GM12878 (cell line): Measurements from ENCODE around the gene NT5DC4. TPM values are rescaled to one million over a fixed set of nuclear protein-coding genes. Genes with fewer than 3 reads are reported as not detected.
A peak's percentile ranks its signal among the peaks of the same experiment; 100 is the strongest.
"Not testable (repeated sequence)": the region's sequence is repeated elsewhere in the genome, so short reads cannot be mapped to it uniquely, and the experiment has no call there.

Source experiments
- ATAC-seq: fragments of 200-7000 bp; cut with Tn5 transposase; 3 replicates; pipeline ENCODE4 v1.9.1; 2020; ENCODE audit warnings: mild to moderate bottlenecking, moderate library complexity
- BruUV-seq: library from RNA; stranded (reverse); fragments of 400-500 nt; replicated peaks from 2 replicates; lab custom pipeline; 2021; lab: Mats Ljungman, UMichigan
- CTCF ChIA-PET: fragments of 300-600 bp; sonication (Branson Sonifier 250); formaldehyde crosslinking; extraction: SDS; loops from one replicate; lab custom pipeline; 2021; ENCODE audit warnings: inconsistent platforms; lab: Yijun Ruan, JAX
- POLR2A ChIA-PET: fragments of 350-600 bp; formaldehyde crosslinking; extraction: SDS; loops from one replicate; lab custom pipeline; 2021; ENCODE audit warnings: inconsistent platforms; lab: Charles Lee
- RAD21 ChIA-PET: fragments of 300-600 bp; sonication (Branson Sonifier 250); formaldehyde crosslinking; loops from one replicate; lab custom pipeline; 2023; ENCODE audit warnings: antibody characterized with exemption; ENCODE audit not compliant: unreplicated experiment; lab: Charles Lee
- SMC1A ChIA-PET: fragments of 300-600 bp; sonication (Branson Sonifier 250); formaldehyde crosslinking; loops from one replicate; lab custom pipeline; 2023; ENCODE audit not compliant: unreplicated experiment, uncharacterized antibody; lab: Charles Lee
- DNase-seq: peaks from one replicate; pipeline ENCODE4 v3.0.0-alpha.2; 2011; ENCODE audit warnings: low read depth, low spot score
- FAIRE-seq: peaks from 3 replicates; lab custom pipeline; 2011; peaks lifted over from hg19 to GRCh38; lab: Jason Lieb, UNC
- H2AFZ ChIP-seq: 2 replicates; pipeline ENCODE4 v1.6.0; 2011; ENCODE audit warnings: low read depth, low read length, control low read depth; ENCODE audit not compliant: control insufficient read depth
- H3K27ac ChIP-seq: 2 replicates; pipeline ENCODE4 v1.5.1; 2011; ENCODE audit warnings: control low read depth; ENCODE audit not compliant: control insufficient read depth, insufficient read depth
- H3K27me3 ChIP-seq, 2 experiments: replicated peaks in 1 of 2; 2 replicates each; pipeline versions ENCODE4 v1.6.0 to v1.6.1; 2011; ENCODE audit warnings: low read length in 1 of 2; ENCODE audit not compliant: control insufficient read depth in 2 of 2, insufficient read depth in 2 of 2
- H3K36me3 ChIP-seq, 2 experiments: 2 replicates each; pipeline ENCODE4 v1.5.1; 2011; ENCODE audit warnings: low read length in 1 of 2; ENCODE audit not compliant: control insufficient read depth in 2 of 2, insufficient read depth in 2 of 2
- H3K4me1 ChIP-seq: 2 replicates; pipeline ENCODE4 v1.6.1; 2011; ENCODE audit warnings: mild to moderate bottlenecking, low read length, moderate library complexity, mixed read lengths; ENCODE audit not compliant: control insufficient read depth, insufficient read depth
- H3K4me2 ChIP-seq: 2 replicates; pipeline ENCODE4 v1.6.0; 2011; ENCODE audit warnings: control low read depth; ENCODE audit not compliant: control insufficient read depth, insufficient read depth
- H3K4me3 ChIP-seq: fragments of 200-600 bp; sonication (generic); 2 replicates; pipeline ENCODE4 v1.5.1; 2016
- H3K79me2 ChIP-seq: 2 replicates; pipeline ENCODE4 v1.6.0; 2011; ENCODE audit warnings: low read length; ENCODE audit not compliant: control insufficient read depth, insufficient read depth
- H3K9ac ChIP-seq: 2 replicates; pipeline ENCODE4 v1.8.0; 2011; ENCODE audit warnings: low read length, control low read depth, mixed read lengths; ENCODE audit not compliant: control insufficient read depth, insufficient read depth
- H3K9me3 ChIP-seq: replicated peaks from 3 replicates; pipeline ENCODE4 v1.5.1; 2011; ENCODE audit warnings: mild to moderate bottlenecking, low read length; ENCODE audit not compliant: control insufficient read depth, insufficient read depth
- H4K20me1 ChIP-seq: 2 replicates; pipeline ENCODE4 v1.6.0; 2011; ENCODE audit not compliant: control insufficient read depth, insufficient read depth
- MLLT1 ChIP-seq: fragments of 450-650 bp; IDR thresholded peaks from 2 replicates; pipeline ENCODE4 v1.6.1; 2016; ENCODE audit warnings: mild to moderate bottlenecking
- WGBS: methylation state at CpG from one replicate; pipeline ENCODE4 v1.1.6; 2016; ENCODE audit warnings: low lambda C conversion rate; ENCODE audit not compliant: insufficient replicate concordance, insufficient coverage; ENCODE audit errors: missing lambda C conversion rate; 5-methylcytosine and 5-hydroxymethylcytosine counted together
- in situ Hi-C: fragments of 300-500 bp; cut with MboI; formaldehyde crosslinking; loops from 9 replicates; pipeline ENCODE4 v1.14.3; 2018; ENCODE audit warnings: mixed read lengths
- intact Hi-C: fragments of 100-400 bp; cut with micrococcal nuclease; formaldehyde crosslinking; loops from one replicate; pipeline ENCODE4 v1.14.2; 2022; ENCODE audit not compliant: unreplicated experiment
- polyA plus RNA-seq, 11 experiments: library from polyadenylated mRNA; depleted of rRNA in 4 of 11; unstranded in 6 of 11; stranded (reverse) in 5 of 11; fragments of >200 nt; fragmentation: Nextera tagmentation in 4 of 11; fragmentation: Illumina TruSeq in 1 of 11; extraction: Ambion mirVana in 4 of 11; extraction: Trizol in 1 of 11; gene quantifications; 1 replicate in 1 of 11; 2 replicates in 10 of 11; pipeline versions ENCODE4 v1.2.1 to v1.2.3, GENCODE V29; 2011 to 2016; ENCODE audit warnings: inconsistent platforms in 2 of 11, missing spikeins in 2 of 11, low read depth in 1 of 11
- total RNA-seq, 4 experiments: library from RNA; depleted of rRNA in 3 of 4; stranded (reverse); fragments of >200 nt in 3 of 4; fragmentation: Illumina TruSeq in 1 of 4; extraction: Trizol in 1 of 4; gene quantifications; 2 replicates each; pipeline versions ENCODE4 v1.2.1 to v1.2.3, GENCODE V29; 2013 to 2021

The NT5DC4 gene
- total and polyA plus RNA-seq, 10 of the 15 experiments (the other 5 are each of a cell fraction or from before 2014, with no cell fraction given): 0.04 to 2.6 (median 0.32) TPM; not detected in 2

GRCh38 chr2:112706947-112707346 lies 13.9 kb upstream of the NT5DC4 start:
- SMC1A ChIA-PET: interaction anchor here (0.8 to 11.5 kb wide), 12 partner anchors 13 to 175 kb away, joined by 3 to 271 read pairs (median 7); partner anchors contain the start of genes CHCHD5 and SLC20A1
- not testable (repeated sequence) for H3K9ac ChIP-seq
- 92% methylated on average over 9 of the region's 9 CpGs for WGBS

More at GRCh38 chr2:112706947-112707346, 13.9 kb upstream of the NT5DC4 start:
- peaks cover 47% of the 10 kb centered on the region for H3K4me1 ChIP-seq
- not testable (repeated sequence) for H3K79me2 ChIP-seq, ATAC-seq, BruUV-seq, H4K20me1 ChIP-seq, H2AFZ ChIP-seq
- peak overlapping the region; percentile 90; the same call in 1 of the 2 replicates for H3K4me2 ChIP-seq
- RAD21 ChIA-PET: interaction anchor here (1.1 to 6.7 kb wide), 14 partner anchors 8 to 235 kb away, joined by 3 to 145 read pairs (median 7); partner anchors contain the start of gene CHCHD5
- peak overlapping the region; percentile 94 for H3K27ac ChIP-seq
- TF ChIP-seq MLLT1: peak; percentile 27; the same call in 1 of the 2 replicates
- TF ChIP-seq, all 136 proteins: peak for 1; not testable (repeated sequence) for 135
- H3K9me3 ChIP-seq, H3K27me3 ChIP-seq, in situ Hi-C loops, FAIRE-seq, H3K4me3 ChIP-seq, DNase-seq, H3K36me3 ChIP-seq: not testable (repeated sequence)
- CTCF ChIA-PET: interaction anchor here (0.6 to 6.9 kb wide), 10 partner anchors 8 to 235 kb away, joined by 3 to 102 read pairs (median 20); partner anchors contain the start of gene SLC20A1
- POLR2A ChIA-PET: interaction anchor here (0.5 to 8.2 kb wide), 10 partner anchors 8 to 124 kb away, joined by 3 to 74 read pairs (median 6); partner anchors contain the start of gene SLC20A1
- intact Hi-C loops: loop anchor here (5.0 to 10.0 kb wide), 2 partner anchors 60 to 652 kb away; partner anchors contain the start of genes SLC20A1 and TMEM87B
